AG10803 (cell line): Measurements from ENCODE around the gene COX7B2.

Experiments
- DNase-seq: peaks from one replicate; pipeline ENCODE4 v3.0.0; 2010; ENCODE audit warnings: low read depth
- H3K4me3 ChIP-seq: 2 replicates; pipeline ENCODE4 v1.5.1; 2011; ENCODE audit warnings: mild to moderate bottlenecking, low read length, control low read depth
- TF ChIP-seq, protein P1 (sequence below): conservative IDR thresholded peaks from 2 replicates; pipeline ENCODE4 v1.5.1; 2011; ENCODE audit warnings: mild to moderate bottlenecking, low read length, control low read depth, inconsistent platforms

Gene COX7B2

DNA sequence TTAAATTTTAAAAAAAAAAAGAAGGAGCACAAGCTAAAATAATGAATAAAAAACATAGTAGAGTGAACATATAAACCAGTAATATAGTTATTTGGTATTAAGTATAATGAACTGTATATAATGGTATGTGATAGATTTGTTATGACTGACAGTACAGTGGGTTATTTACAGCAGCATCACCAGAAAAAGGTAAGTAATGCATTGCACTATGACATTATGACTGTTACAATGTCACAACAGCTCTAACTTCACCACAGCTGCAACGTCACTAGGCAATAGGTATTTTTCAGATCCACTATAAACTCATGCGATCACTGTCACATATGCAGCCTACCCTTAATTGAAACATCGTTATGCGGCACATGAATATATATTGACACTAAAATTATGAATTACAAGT is 72.5 kb downstream of the COX7B2 start:
- no peak for DNase-seq
- H3K4me3 ChIP-seq = no peak overlapping the region
- TF ChIP-seq, protein P1, sequence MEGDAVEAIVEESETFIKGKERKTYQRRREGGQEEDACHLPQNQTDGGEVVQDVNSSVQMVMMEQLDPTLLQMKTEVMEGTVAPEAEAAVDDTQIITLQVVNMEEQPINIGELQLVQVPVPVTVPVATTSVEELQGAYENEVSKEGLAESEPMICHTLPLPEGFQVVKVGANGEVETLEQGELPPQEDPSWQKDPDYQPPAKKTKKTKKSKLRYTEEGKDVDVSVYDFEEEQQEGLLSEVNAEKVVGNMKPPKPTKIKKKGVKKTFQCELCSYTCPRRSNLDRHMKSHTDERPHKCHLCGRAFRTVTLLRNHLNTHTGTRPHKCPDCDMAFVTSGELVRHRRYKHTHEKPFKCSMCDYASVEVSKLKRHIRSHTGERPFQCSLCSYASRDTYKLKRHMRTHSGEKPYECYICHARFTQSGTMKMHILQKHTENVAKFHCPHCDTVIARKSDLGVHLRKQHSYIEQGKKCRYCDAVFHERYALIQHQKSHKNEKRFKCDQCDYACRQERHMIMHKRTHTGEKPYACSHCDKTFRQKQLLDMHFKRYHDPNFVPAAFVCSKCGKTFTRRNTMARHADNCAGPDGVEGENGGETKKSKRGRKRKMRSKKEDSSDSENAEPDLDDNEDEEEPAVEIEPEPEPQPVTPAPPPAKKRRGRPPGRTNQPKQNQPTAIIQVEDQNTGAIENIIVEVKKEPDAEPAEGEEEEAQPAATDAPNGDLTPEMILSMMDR = no peak

DNA sequence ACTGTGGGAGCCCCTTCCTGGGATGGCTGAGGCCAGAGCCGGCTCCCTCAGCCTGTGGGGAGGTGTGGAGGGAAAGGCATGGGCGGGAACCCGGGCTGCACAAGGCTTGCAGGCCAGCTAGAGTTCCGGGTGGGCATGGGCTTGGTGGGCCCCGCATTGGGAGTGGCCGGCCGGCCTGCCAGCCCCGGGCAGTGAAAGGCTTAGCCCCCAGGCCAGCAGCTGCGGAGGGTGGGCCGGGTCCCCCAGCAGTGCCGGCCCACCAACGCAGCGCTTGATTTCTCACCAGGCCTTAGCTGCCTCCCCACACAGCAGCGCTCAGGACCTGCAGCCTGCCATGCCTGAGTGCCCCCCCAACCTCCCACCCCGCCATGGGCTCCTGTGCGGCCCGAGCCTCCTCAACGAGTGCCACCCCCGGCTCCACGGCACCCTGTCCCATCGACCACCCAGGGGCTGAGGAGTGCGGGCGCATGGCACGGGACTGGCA is 78.0 kb downstream of the COX7B2 start:
- DNase-seq = no peak
- no peak overlapping the region for H3K4me3 ChIP-seq
- TF ChIP-seq, protein P1 = no peak

DNA sequence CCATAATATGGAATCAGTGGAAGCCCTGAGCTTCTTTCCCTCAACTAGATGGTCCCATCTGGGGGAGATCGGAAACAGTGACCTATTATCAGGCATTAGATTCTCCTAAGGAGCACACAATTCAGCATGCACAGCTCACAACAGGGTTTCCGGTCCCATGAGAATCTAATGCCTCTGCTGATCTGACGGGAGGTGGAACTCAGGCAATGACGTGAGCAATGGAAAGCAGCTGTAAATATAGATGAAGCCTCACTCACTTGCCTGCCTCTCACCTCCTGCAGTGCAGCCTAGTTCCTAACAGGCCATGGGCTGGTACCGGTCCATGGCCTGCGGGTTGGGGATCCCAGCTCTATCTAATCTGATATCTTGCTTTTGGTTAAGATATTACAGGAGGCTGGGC is 88.9 kb downstream of the COX7B2 start:
- H3K4me3 ChIP-seq = no peak overlapping the region
- DNase-seq = no peak
- TF ChIP-seq, protein P1 = no peak

DNA sequence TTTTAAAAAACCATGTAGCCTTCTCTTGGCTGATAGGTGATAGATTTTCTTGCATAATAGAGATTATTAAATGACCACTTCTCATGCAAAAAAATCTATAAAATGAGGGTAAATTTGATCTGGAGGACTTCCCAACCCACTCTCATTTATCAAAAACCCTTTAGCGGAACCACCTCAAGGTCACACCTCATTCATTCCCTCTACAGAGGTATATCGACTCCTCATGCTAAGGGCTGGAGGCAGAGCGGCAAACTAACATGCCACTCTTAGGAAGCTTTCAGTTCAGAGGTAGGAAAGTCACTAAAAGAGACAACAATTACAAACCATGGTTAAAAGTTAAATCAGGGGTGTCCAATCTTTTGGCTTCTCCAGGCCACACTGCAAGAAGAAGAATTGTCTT is 90.0 kb downstream of the COX7B2 start:
- TF ChIP-seq, protein P1 = no peak
- H3K4me3 ChIP-seq = no peak overlapping the region
- no peak for DNase-seq

DNA sequence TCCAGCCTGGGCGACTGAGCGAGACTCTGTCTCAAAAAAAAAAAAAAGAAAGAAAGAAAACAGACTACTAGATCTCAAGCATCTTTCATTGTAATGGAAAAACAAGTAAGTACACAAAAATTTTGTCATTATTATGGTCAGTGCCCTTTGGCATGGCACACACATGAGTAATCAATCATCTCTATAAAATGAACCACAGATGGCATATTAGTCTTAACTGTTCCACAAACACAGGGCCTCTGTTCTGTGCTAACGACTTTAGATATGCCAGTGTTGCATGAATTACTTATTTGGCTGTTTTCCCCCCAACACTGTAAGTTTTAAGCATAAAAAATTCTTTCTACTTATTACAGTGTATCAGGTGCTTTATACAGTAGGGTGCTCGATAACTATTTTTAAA is 90.4 kb downstream of the COX7B2 start:
- DNase-seq = no peak
- no peak overlapping the region for H3K4me3 ChIP-seq
- TF ChIP-seq, protein P1 = no peak

DNA sequence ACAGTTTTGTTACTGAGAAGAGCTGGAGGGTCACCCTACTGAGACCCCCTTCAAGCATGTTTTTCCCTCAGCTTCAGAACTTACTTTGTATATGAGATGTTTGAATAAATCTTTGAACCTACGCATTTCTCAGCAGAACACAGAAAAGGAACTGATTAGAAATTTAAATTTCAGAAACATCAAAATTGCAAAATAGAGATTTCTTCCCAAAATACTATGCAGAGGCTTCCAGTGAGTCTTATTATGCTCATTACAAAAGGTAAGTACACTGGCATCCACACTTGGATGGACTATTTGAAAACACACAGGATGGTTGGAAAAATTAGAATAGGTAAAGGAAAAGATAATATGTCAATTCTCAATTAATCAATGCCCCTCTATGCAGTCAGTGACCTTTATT is 91.2 kb downstream of the COX7B2 start:
- TF ChIP-seq, protein P1 = no peak
- H3K4me3 ChIP-seq = no peak overlapping the region
- DNase-seq = no peak

DNA sequence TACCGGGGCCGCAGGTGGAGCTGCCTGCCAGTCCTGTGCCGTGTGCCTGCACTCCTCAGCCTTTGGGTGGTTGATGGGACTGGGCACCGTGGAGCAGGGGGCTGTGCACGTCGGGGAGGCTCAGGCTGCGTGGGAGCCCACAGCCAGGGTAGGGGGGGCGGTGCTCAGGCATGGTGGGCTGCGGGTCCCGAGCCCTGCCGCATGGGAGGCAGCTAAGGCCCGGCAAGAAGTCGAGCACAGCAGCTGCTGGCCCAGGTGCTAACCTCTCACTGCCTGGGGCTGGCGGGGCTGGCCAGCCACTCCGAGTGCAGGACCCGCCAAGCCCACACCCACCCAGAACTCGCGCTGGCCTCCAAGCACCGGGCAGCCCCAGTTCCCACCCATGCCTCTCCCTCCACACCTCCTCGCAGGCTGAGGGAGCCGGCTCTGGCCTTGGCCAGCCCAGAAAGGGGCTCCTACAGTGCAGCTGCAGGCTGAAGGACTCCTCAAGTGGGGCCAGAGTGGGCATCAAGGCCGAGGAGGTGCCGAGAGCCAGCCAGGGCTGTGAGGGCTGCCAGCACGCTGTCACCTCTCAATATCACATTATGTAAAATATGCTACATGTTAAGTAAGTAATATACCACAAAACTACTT is 104.1 kb downstream of the COX7B2 start:
- H3K4me3 ChIP-seq = no peak overlapping the region
- no peak for DNase-seq
- TF ChIP-seq, protein P1 = no peak
